Liver (tissue), 9 donors: ENCODE results near the gene GRPEL2. TPM values are rescaled to one million over a fixed set of nuclear protein-coding genes. Genes with fewer than 3 reads are reported as not detected.
A peak's percentile ranks its signal among the peaks of the same experiment; 100 is the strongest.

Source experiments
- DNase-seq: peaks from one replicate; pipeline ENCODE4 v3.0.0-alpha.2; 2017; ENCODE audit warnings: low spot score
- H3K27ac ChIP-seq, 2 donors: one replicate each; pipeline ENCODE4 v1.7.0; 2013; ENCODE audit warnings: inconsistent platforms in 2 of 2, low read length in 2 of 2, control low read depth in 1 of 2, low read depth in 1 of 2, mild to moderate bottlenecking in 1 of 2
- H3K27me3 ChIP-seq, 4 donors: one replicate each; pipeline versions ENCODE4 v1.6.1 to v1.7.0; 2013; ENCODE audit warnings: low read length in 3 of 4, inconsistent platforms in 1 of 4, mild to moderate bottlenecking in 1 of 4, moderate library complexity in 1 of 4; ENCODE audit not compliant: control insufficient read depth in 4 of 4, insufficient read depth in 4 of 4
- H3K36me3 ChIP-seq, 4 donors: one replicate each; pipeline versions ENCODE4 v1.6.1 to v1.7.0; 2013; ENCODE audit warnings: low read length in 3 of 4, mild to moderate bottlenecking in 3 of 4, low read depth in 1 of 4, moderate library complexity in 1 of 4; ENCODE audit not compliant: control insufficient read depth in 4 of 4, insufficient read depth in 3 of 4
- H3K4me1 ChIP-seq, 4 donors: one replicate each; pipeline versions ENCODE4 v1.6.1 to v1.7.0; 2013; ENCODE audit warnings: low read length in 3 of 4, mild to moderate bottlenecking in 3 of 4, moderate library complexity in 1 of 4; ENCODE audit not compliant: control insufficient read depth in 4 of 4, insufficient read depth in 4 of 4
- H3K4me3 ChIP-seq, 3 donors: one replicate each; pipeline versions ENCODE4 v1.6.1 to v1.7.0; 2013; ENCODE audit warnings: low read length in 3 of 3, control low read depth in 1 of 3, low read depth in 1 of 3, mild to moderate bottlenecking in 1 of 3
- H3K9ac ChIP-seq, 2 donors: one replicate each; pipeline ENCODE4 v1.7.0; 2013; ENCODE audit warnings: low read length in 2 of 2, mild to moderate bottlenecking in 2 of 2, moderate library complexity in 2 of 2, control low read depth in 1 of 2, low read depth in 1 of 2
- H3K9me3 ChIP-seq, 4 donors: one replicate each; pipeline versions ENCODE4 v1.6.1 to v1.7.0; 2013; ENCODE audit warnings: low read length in 3 of 4; ENCODE audit not compliant: control insufficient read depth in 4 of 4
- ATF3 ChIP-seq: IDR thresholded peaks from 2 replicates; pipeline ENCODE4 v1.6.1; 2016; ENCODE audit warnings: antibody characterized with exemption
- CTCF ChIP-seq: fragments of 150-350 bp; IDR thresholded peaks from 2 replicates; pipeline ENCODE4 v1.5.1; 2017; ENCODE audit warnings: improper control_type of control experiment, low read depth, low read length; ENCODE audit not compliant: missing input control
- EGR1 ChIP-seq, 2 donors: IDR thresholded peaks; 2 replicates each; pipeline ENCODE4 v1.6.1; 2016 to 2018; ENCODE audit warnings: antibody characterized with exemption in 2 of 2, low read depth in 2 of 2
- FOXA1 ChIP-seq: IDR thresholded peaks from 2 replicates; pipeline ENCODE4 v1.6.1; 2016; ENCODE audit warnings: antibody characterized with exemption
- FOXA2 ChIP-seq: IDR thresholded peaks from 2 replicates; pipeline ENCODE4 v1.6.1; 2016; ENCODE audit warnings: antibody characterized with exemption
- GABPA ChIP-seq, 2 donors: IDR thresholded peaks in 1 of 2; conservative IDR thresholded peaks in 1 of 2; 2 replicates each; pipeline ENCODE4 v1.6.1; 2016; ENCODE audit warnings: antibody characterized with exemption in 2 of 2, mild to moderate bottlenecking in 1 of 2, moderate library complexity in 1 of 2
- HNF4A ChIP-seq, 2 donors: conservative IDR thresholded peaks; 2 replicates each; pipeline ENCODE4 v1.6.1; 2016; ENCODE audit warnings: antibody characterized with exemption in 2 of 2, mild to moderate bottlenecking in 2 of 2
- HNF4G ChIP-seq: IDR thresholded peaks from 2 replicates; pipeline ENCODE4 v1.6.1; 2016; ENCODE audit warnings: antibody characterized with exemption
- JUND ChIP-seq, 2 donors: IDR thresholded peaks; 2 replicates each; pipeline ENCODE4 v1.6.1; 2016; ENCODE audit warnings: antibody characterized with exemption in 2 of 2
- MAX ChIP-seq: IDR thresholded peaks from 2 replicates; pipeline ENCODE4 v1.6.1; 2016; ENCODE audit warnings: antibody characterized with exemption
- NR2F2 ChIP-seq: IDR thresholded peaks from 2 replicates; pipeline ENCODE4 v1.6.1; 2016; ENCODE audit warnings: antibody characterized with exemption
- RAD21 ChIP-seq, 2 donors: IDR thresholded peaks; 2 replicates each; pipeline ENCODE4 v1.6.1; 2016; ENCODE audit warnings: antibody characterized with exemption in 2 of 2, mild to moderate bottlenecking in 2 of 2
- REST ChIP-seq: IDR thresholded peaks from 2 replicates; pipeline ENCODE4 v1.6.1; 2016; ENCODE audit warnings: antibody characterized with exemption, mild to moderate bottlenecking
- RXRA ChIP-seq, 2 donors: IDR thresholded peaks; 2 replicates each; pipeline ENCODE4 v1.6.1; 2017 to 2018; ENCODE audit warnings: antibody characterized with exemption in 2 of 2, mild to moderate bottlenecking in 1 of 2
- SP1 ChIP-seq: IDR thresholded peaks from 2 replicates; pipeline ENCODE4 v1.6.1; 2018; ENCODE audit warnings: antibody characterized with exemption, mild to moderate bottlenecking
- TAF1 ChIP-seq: conservative IDR thresholded peaks from 2 replicates; pipeline ENCODE4 v1.6.1; 2016; ENCODE audit warnings: antibody characterized with exemption, mild to moderate bottlenecking
- YY1 ChIP-seq: IDR thresholded peaks from 2 replicates; pipeline ENCODE4 v1.6.1; 2016; ENCODE audit warnings: antibody characterized with exemption, mild to moderate bottlenecking
- ZBTB33 ChIP-seq: IDR thresholded peaks from 2 replicates; pipeline ENCODE4 v1.6.1; 2016; ENCODE audit warnings: antibody characterized with exemption
- WGBS: extraction: QIAGEN DNeasy Blood & Tissue Kit; methylation state at CpG from one replicate; pipeline ENCODE4 v1.1.7; 2013; 5-methylcytosine and 5-hydroxymethylcytosine counted together
- polyA plus RNA-seq, 2 donors: library from polyadenylated mRNA; stranded (reverse) in 1 of 2; unstranded in 1 of 2; fragments of 200-250 nt in 1 of 2; fragments of >200 nt in 1 of 2; fragmentation: Nextera tagmentation in 1 of 2; extraction: Ambion mirVana in 1 of 2; gene quantifications; one replicate each; pipeline versions ENCODE4 v1.2.1 to v1.2.3, GENCODE V29; 2013 to 2015
- total RNA-seq, 2 donors: library from RNA; depleted of rRNA; stranded (reverse); fragments of >200 nt; gene quantifications; one replicate each; pipeline ENCODE4 v1.2.3, GENCODE V29; 2014
- donor health status: healthy.
- donor health status: healthy.
- donor health status: healthy.
- donor health status: healthy.
- donor health status: healthy.

Gene GRPEL2
- total and polyA plus RNA-seq, 4 donors = 2.5 to 9.5 (median 4.8) TPM

GRCh38 chr5:149381986-149382338, 36.7 kb downstream of the GRPEL2 start:
- WGBS = 37% methylated on average over 16 of the region's 16 CpGs

More at GRCh38 chr5:149381986-149382338, 36.7 kb downstream of the GRPEL2 start:
- Histone ChIP-seq H3K9ac (no peak overlapping the region), H3K4me3 (no peak overlapping the region), H3K27me3 (no peaks in the 10 kb centered on the region), H3K4me1 (peaks cover 0 to 6% (median 0%) of the 10 kb centered on the region in 4 donors), H3K27ac (peak overlapping the region in 1 of 2 donors; percentile 25), H3K9me3 (no peaks in the 10 kb centered on the region), H3K36me3 (no peaks in the 10 kb centered on the region)
- DNase-seq = peak; percentile 82
- TF ChIP-seq ZBTB33 (no peak), FOXA1 (no peak), FOXA2 (no peak), YY1 (no peak), MAX (no peak), EGR1 (IDR thresholded peaks at IDR 0.05; ENCODE audit: low read depth in 2 of 2) (no peak), GABPA (IDR thresholded peaks at IDR 0.05 in 1 of 2, conservative IDR thresholded peaks at IDR 0.05 in 1 of 2) (no peak), ATF3 (no peak), RXRA (IDR thresholded peaks at IDR 0.05) (peak; percentile 37 to 69), SP1 (no peak), TAF1 (no peak), RAD21 (IDR thresholded peaks at IDR 0.05) (peak; percentile 76 to 87), HNF4G (no peak), REST (no peak), JUND (IDR thresholded peaks at IDR 0.05) (no peak), CTCF (peak; percentile 86), HNF4A (conservative IDR thresholded peaks at IDR 0.05) (no peak), NR2F2 (peak; percentile 77)
